Liver (tissue), 9 donors: ENCODE measurements around the gene FLAD1. TPM values are rescaled to one million over a fixed set of nuclear protein-coding genes. Genes with fewer than 3 reads are reported as not detected.

Experiments used
- DNase-seq: peaks from one replicate; pipeline ENCODE4 v3.0.0-alpha.2; 2017; ENCODE audit warnings: low spot score
- H3K27ac ChIP-seq, 2 donors: one replicate each; pipeline ENCODE4 v1.7.0; 2013; ENCODE audit warnings: inconsistent platforms in 2 of 2, low read length in 2 of 2, control low read depth in 1 of 2, low read depth in 1 of 2, mild to moderate bottlenecking in 1 of 2
- H3K27me3 ChIP-seq, 4 donors: one replicate each; pipeline versions ENCODE4 v1.6.1 to v1.7.0; 2013; ENCODE audit warnings: low read length in 3 of 4, inconsistent platforms in 1 of 4, mild to moderate bottlenecking in 1 of 4, moderate library complexity in 1 of 4; ENCODE audit not compliant: control insufficient read depth in 4 of 4, insufficient read depth in 4 of 4
- H3K36me3 ChIP-seq, 4 donors: one replicate each; pipeline versions ENCODE4 v1.6.1 to v1.7.0; 2013; ENCODE audit warnings: low read length in 3 of 4, mild to moderate bottlenecking in 3 of 4, low read depth in 1 of 4, moderate library complexity in 1 of 4; ENCODE audit not compliant: control insufficient read depth in 4 of 4, insufficient read depth in 3 of 4
- H3K4me1 ChIP-seq, 4 donors: one replicate each; pipeline versions ENCODE4 v1.6.1 to v1.7.0; 2013; ENCODE audit warnings: low read length in 3 of 4, mild to moderate bottlenecking in 3 of 4, moderate library complexity in 1 of 4; ENCODE audit not compliant: control insufficient read depth in 4 of 4, insufficient read depth in 4 of 4
- H3K4me3 ChIP-seq, 3 donors: one replicate each; pipeline versions ENCODE4 v1.6.1 to v1.7.0; 2013; ENCODE audit warnings: low read length in 3 of 3, control low read depth in 1 of 3, low read depth in 1 of 3, mild to moderate bottlenecking in 1 of 3
- H3K9ac ChIP-seq, 2 donors: one replicate each; pipeline ENCODE4 v1.7.0; 2013; ENCODE audit warnings: low read length in 2 of 2, mild to moderate bottlenecking in 2 of 2, moderate library complexity in 2 of 2, control low read depth in 1 of 2, low read depth in 1 of 2
- H3K9me3 ChIP-seq, 4 donors: one replicate each; pipeline versions ENCODE4 v1.6.1 to v1.7.0; 2013; ENCODE audit warnings: low read length in 3 of 4; ENCODE audit not compliant: control insufficient read depth in 4 of 4
- ATF3 ChIP-seq: IDR thresholded peaks from 2 replicates; pipeline ENCODE4 v1.6.1; 2016; ENCODE audit warnings: antibody characterized with exemption
- EGR1 ChIP-seq, 2 donors: IDR thresholded peaks; 2 replicates each; pipeline ENCODE4 v1.6.1; 2016 to 2018; ENCODE audit warnings: antibody characterized with exemption in 2 of 2, low read depth in 2 of 2
- FOXA1 ChIP-seq: IDR thresholded peaks from 2 replicates; pipeline ENCODE4 v1.6.1; 2016; ENCODE audit warnings: antibody characterized with exemption
- FOXA2 ChIP-seq: IDR thresholded peaks from 2 replicates; pipeline ENCODE4 v1.6.1; 2016; ENCODE audit warnings: antibody characterized with exemption
- GABPA ChIP-seq, 2 donors: IDR thresholded peaks in 1 of 2; conservative IDR thresholded peaks in 1 of 2; 2 replicates each; pipeline ENCODE4 v1.6.1; 2016; ENCODE audit warnings: antibody characterized with exemption in 2 of 2, mild to moderate bottlenecking in 1 of 2, moderate library complexity in 1 of 2
- HNF4A ChIP-seq, 2 donors: conservative IDR thresholded peaks; 2 replicates each; pipeline ENCODE4 v1.6.1; 2016; ENCODE audit warnings: antibody characterized with exemption in 2 of 2, mild to moderate bottlenecking in 2 of 2
- HNF4G ChIP-seq: IDR thresholded peaks from 2 replicates; pipeline ENCODE4 v1.6.1; 2016; ENCODE audit warnings: antibody characterized with exemption
- JUND ChIP-seq, 2 donors: IDR thresholded peaks; 2 replicates each; pipeline ENCODE4 v1.6.1; 2016; ENCODE audit warnings: antibody characterized with exemption in 2 of 2
- MAX ChIP-seq: IDR thresholded peaks from 2 replicates; pipeline ENCODE4 v1.6.1; 2016; ENCODE audit warnings: antibody characterized with exemption
- NR2F2 ChIP-seq: IDR thresholded peaks from 2 replicates; pipeline ENCODE4 v1.6.1; 2016; ENCODE audit warnings: antibody characterized with exemption
- RAD21 ChIP-seq, 2 donors: IDR thresholded peaks; 2 replicates each; pipeline ENCODE4 v1.6.1; 2016; ENCODE audit warnings: antibody characterized with exemption in 2 of 2, mild to moderate bottlenecking in 2 of 2
- REST ChIP-seq: IDR thresholded peaks from 2 replicates; pipeline ENCODE4 v1.6.1; 2016; ENCODE audit warnings: antibody characterized with exemption, mild to moderate bottlenecking
- RXRA ChIP-seq, 2 donors: IDR thresholded peaks; 2 replicates each; pipeline ENCODE4 v1.6.1; 2017 to 2018; ENCODE audit warnings: antibody characterized with exemption in 2 of 2, mild to moderate bottlenecking in 1 of 2
- SP1 ChIP-seq: IDR thresholded peaks from 2 replicates; pipeline ENCODE4 v1.6.1; 2018; ENCODE audit warnings: antibody characterized with exemption, mild to moderate bottlenecking
- TAF1 ChIP-seq: conservative IDR thresholded peaks from 2 replicates; pipeline ENCODE4 v1.6.1; 2016; ENCODE audit warnings: antibody characterized with exemption, mild to moderate bottlenecking
- YY1 ChIP-seq: IDR thresholded peaks from 2 replicates; pipeline ENCODE4 v1.6.1; 2016; ENCODE audit warnings: antibody characterized with exemption, mild to moderate bottlenecking
- WGBS: extraction: QIAGEN DNeasy Blood & Tissue Kit; methylation state at CpG from one replicate; pipeline ENCODE4 v1.1.7; 2013; 5-methylcytosine and 5-hydroxymethylcytosine counted together
- polyA plus RNA-seq, 2 donors: library from polyadenylated mRNA; stranded (reverse) in 1 of 2; unstranded in 1 of 2; fragments of 200-250 nt in 1 of 2; fragments of >200 nt in 1 of 2; fragmentation: Nextera tagmentation in 1 of 2; extraction: Ambion mirVana in 1 of 2; gene quantifications; one replicate each; pipeline versions ENCODE4 v1.2.1 to v1.2.3, GENCODE V29; 2013 to 2015
- total RNA-seq, 2 donors: library from RNA; depleted of rRNA; stranded (reverse); fragments of >200 nt; gene quantifications; one replicate each; pipeline ENCODE4 v1.2.3, GENCODE V29; 2014
- TF ChIP-seq, protein P1 (sequence below): fragments of 150-350 bp; IDR thresholded peaks from 2 replicates; pipeline ENCODE4 v1.5.1; 2017; ENCODE audit warnings: improper control_type of control experiment, low read depth, low read length; ENCODE audit not compliant: missing input control
- TF ChIP-seq, protein P2 (sequence below): IDR thresholded peaks from 2 replicates; pipeline ENCODE4 v1.6.1; 2016; ENCODE audit warnings: antibody characterized with exemption
- donor health status: healthy.
- donor health status: healthy.
- donor health status: healthy.
- donor health status: healthy.
- donor health status: healthy.

Gene FLAD1
- total and polyA plus RNA-seq, 4 donors: 10.4 to 31.6 (median 22.5) TPM

DNA sequence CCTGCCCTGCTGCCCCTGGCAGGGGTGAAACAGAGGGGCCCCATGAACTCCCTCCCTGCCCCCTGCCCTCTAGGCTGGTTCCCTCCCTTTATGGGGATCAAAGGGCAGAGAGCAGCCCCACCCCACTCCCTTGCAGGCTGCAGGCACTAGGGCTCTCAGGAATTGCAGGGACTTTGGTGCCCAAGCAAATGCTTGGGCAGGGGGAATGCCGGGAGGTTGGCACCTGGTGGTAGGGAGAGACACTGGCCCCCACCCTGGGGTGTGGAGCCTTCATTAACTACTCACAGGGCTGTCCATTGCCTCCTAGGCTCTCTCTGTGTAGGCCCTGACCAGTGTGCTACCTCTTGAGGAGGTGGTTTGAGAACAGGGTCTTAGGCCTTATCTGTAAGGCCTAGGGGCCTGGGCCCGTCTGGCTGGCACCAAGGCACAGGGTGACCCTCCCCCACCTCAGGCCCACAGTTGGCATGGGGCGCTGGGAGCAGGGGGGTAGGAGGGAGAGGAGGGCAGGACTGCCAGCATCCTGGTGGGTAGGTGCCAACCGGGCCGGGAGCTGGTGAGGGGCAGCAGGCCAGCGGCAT is 24.2 kb downstream of the FLAD1 start:
- Histone ChIP-seq H3K4me3 (peak overlapping the region in 1 of 3 donors; percentile 9), H3K27ac (peak overlapping the region; percentile 87 to 99), H3K9me3 (no peaks in the 10 kb centered on the region), H3K9ac (peak overlapping the region in 1 of 2 donors; percentile 51), H3K36me3 (no peaks in the 10 kb centered on the region), H3K4me1 (peaks cover 57 to 82% (median 72%) of the 10 kb centered on the region in 4 donors), H3K27me3 (no peaks in the 10 kb centered on the region)
- no peak for DNase-seq
- TF ChIP-seq YY1 (no peak), EGR1 (IDR thresholded peaks at IDR 0.05; ENCODE audit: low read depth in 2 of 2) (no peak), SP1 (peak; percentile 54), JUND (IDR thresholded peaks at IDR 0.05) (no peak), NR2F2 (no peak), RXRA (IDR thresholded peaks at IDR 0.05) (peak; percentile 34 to 60), MAX (no peak), TAF1 (no peak), HNF4A (conservative IDR thresholded peaks at IDR 0.05) (peak; percentile 76 to 78), FOXA1 (no peak), ATF3 (no peak), REST (no peak), GABPA (IDR thresholded peaks at IDR 0.05 in 1 of 2, conservative IDR thresholded peaks at IDR 0.05 in 1 of 2) (no peak), HNF4G (peak; percentile 42), RAD21 (IDR thresholded peaks at IDR 0.05) (peak in 1 of 2 donors; percentile 22), FOXA2 (no peak)
- TF ChIP-seq, protein P1, sequence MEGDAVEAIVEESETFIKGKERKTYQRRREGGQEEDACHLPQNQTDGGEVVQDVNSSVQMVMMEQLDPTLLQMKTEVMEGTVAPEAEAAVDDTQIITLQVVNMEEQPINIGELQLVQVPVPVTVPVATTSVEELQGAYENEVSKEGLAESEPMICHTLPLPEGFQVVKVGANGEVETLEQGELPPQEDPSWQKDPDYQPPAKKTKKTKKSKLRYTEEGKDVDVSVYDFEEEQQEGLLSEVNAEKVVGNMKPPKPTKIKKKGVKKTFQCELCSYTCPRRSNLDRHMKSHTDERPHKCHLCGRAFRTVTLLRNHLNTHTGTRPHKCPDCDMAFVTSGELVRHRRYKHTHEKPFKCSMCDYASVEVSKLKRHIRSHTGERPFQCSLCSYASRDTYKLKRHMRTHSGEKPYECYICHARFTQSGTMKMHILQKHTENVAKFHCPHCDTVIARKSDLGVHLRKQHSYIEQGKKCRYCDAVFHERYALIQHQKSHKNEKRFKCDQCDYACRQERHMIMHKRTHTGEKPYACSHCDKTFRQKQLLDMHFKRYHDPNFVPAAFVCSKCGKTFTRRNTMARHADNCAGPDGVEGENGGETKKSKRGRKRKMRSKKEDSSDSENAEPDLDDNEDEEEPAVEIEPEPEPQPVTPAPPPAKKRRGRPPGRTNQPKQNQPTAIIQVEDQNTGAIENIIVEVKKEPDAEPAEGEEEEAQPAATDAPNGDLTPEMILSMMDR: no peak
- TF ChIP-seq, protein P2, sequence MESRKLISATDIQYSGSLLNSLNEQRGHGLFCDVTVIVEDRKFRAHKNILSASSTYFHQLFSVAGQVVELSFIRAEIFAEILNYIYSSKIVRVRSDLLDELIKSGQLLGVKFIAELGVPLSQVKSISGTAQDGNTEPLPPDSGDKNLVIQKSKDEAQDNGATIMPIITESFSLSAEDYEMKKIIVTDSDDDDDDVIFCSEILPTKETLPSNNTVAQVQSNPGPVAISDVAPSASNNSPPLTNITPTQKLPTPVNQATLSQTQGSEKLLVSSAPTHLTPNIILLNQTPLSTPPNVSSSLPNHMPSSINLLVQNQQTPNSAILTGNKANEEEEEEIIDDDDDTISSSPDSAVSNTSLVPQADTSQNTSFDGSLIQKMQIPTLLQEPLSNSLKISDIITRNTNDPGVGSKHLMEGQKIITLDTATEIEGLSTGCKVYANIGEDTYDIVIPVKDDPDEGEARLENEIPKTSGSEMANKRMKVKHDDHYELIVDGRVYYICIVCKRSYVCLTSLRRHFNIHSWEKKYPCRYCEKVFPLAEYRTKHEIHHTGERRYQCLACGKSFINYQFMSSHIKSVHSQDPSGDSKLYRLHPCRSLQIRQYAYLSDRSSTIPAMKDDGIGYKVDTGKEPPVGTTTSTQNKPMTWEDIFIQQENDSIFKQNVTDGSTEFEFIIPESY: no peak
- 28% methylated on average over 6 of the region's 6 CpGs for WGBS
